H9 (cell line): ENCODE results near the gene FLT3. TPM values are rescaled to one million over a fixed set of nuclear protein-coding genes. Genes with fewer than 3 reads are reported as not detected.

Source experiments
- DNase-seq: peaks from one replicate; pipeline ENCODE4 v3.0.0-alpha.2; 2017
- H2AFZ ChIP-seq: one replicate; pipeline ENCODE4 v1.6.1; 2013; ENCODE audit warnings: mild to moderate bottlenecking, low read length, control low read depth, moderate library complexity
- H2AK5ac ChIP-seq: 2 replicates; pipeline ENCODE4 v1.6.1; 2013; ENCODE audit warnings: low read length, control low read depth, mixed read lengths; ENCODE audit not compliant: insufficient read length
- H2BK120ac ChIP-seq: one replicate; pipeline ENCODE4 v1.6.1; 2013; ENCODE audit warnings: low read depth, mild to moderate bottlenecking, low read length, control low read depth, inconsistent platforms; ENCODE audit not compliant: poor library complexity, severe bottlenecking
- H2BK12ac ChIP-seq: 2 replicates; pipeline ENCODE4 v1.6.1; 2013; ENCODE audit warnings: low read length, control low read depth, mixed read lengths, low read depth; ENCODE audit not compliant: insufficient read length
- H2BK15ac ChIP-seq: 2 replicates; pipeline ENCODE4 v1.6.1; 2013; ENCODE audit warnings: low read depth, low read length, control low read depth
- H2BK20ac ChIP-seq: one replicate; pipeline ENCODE4 v1.6.1; 2013; ENCODE audit warnings: low read depth, mild to moderate bottlenecking, low read length, control low read depth, inconsistent platforms; ENCODE audit not compliant: poor library complexity, severe bottlenecking
- H2BK5ac ChIP-seq: 2 replicates; pipeline ENCODE4 v1.6.1; 2013; ENCODE audit warnings: low read length, control low read depth, mixed read lengths; ENCODE audit not compliant: insufficient read length
- H3K14ac ChIP-seq: 2 replicates; pipeline ENCODE4 v1.6.1; 2013; ENCODE audit warnings: low read length, control low read depth; ENCODE audit not compliant: insufficient read depth
- H3K18ac ChIP-seq: 2 replicates; pipeline ENCODE4 v1.6.1; 2013; ENCODE audit warnings: low read depth, mild to moderate bottlenecking, mixed read lengths, low read length, control low read depth; ENCODE audit not compliant: insufficient read length
- H3K23ac ChIP-seq: 2 replicates; pipeline ENCODE4 v1.6.1; 2013; ENCODE audit warnings: low read length, control low read depth, mixed read lengths, low read depth; ENCODE audit not compliant: insufficient read length
- H3K23me2 ChIP-seq: 2 replicates; pipeline ENCODE4 v1.6.1; 2013; ENCODE audit warnings: low read depth, mild to moderate bottlenecking, mixed read lengths, low read length, control low read depth; ENCODE audit not compliant: insufficient read length, poor library complexity, severe bottlenecking
- H3K27ac ChIP-seq: 2 replicates; pipeline ENCODE4 v1.5.1; 2013; ENCODE audit warnings: low read length, control low read depth, mixed read lengths, low read depth; ENCODE audit not compliant: insufficient read length
- H3K27me3 ChIP-seq: 2 replicates; pipeline ENCODE4 v1.6.1; 2013; ENCODE audit warnings: low read length, control low read depth, inconsistent platforms; ENCODE audit not compliant: insufficient read depth
- H3K4ac ChIP-seq: 2 replicates; pipeline ENCODE4 v1.6.1; 2013; ENCODE audit warnings: low read depth, mild to moderate bottlenecking, control low read depth, inconsistent platforms, low read length, moderate library complexity
- H3K4me1 ChIP-seq: 2 replicates; pipeline ENCODE4 v1.6.1; 2013; ENCODE audit warnings: low read length, control low read depth, inconsistent platforms; ENCODE audit not compliant: insufficient read depth
- H3K4me2 ChIP-seq: 2 replicates; pipeline ENCODE4 v1.6.1; 2013; ENCODE audit warnings: low read length, control low read depth, mixed read lengths; ENCODE audit not compliant: insufficient read length, insufficient read depth
- H3K56ac ChIP-seq: 2 replicates; pipeline ENCODE4 v1.6.1; 2013; ENCODE audit warnings: low read depth, mild to moderate bottlenecking, mixed read lengths, low read length, control low read depth; ENCODE audit not compliant: insufficient read length
- H3K79me1 ChIP-seq: 2 replicates; pipeline ENCODE4 v1.6.1; 2013; ENCODE audit warnings: low read depth, mild to moderate bottlenecking, moderate library complexity, low read length, control low read depth, inconsistent platforms; ENCODE audit not compliant: insufficient read depth, poor library complexity, severe bottlenecking
- H3K79me2 ChIP-seq: 2 replicates; pipeline ENCODE4 v1.6.1; 2013; ENCODE audit warnings: low read length, control low read depth, inconsistent platforms; ENCODE audit not compliant: insufficient read depth
- H3K9ac ChIP-seq: 2 replicates; pipeline ENCODE4 v1.6.1; 2013; ENCODE audit warnings: low read length, control low read depth, mixed read lengths; ENCODE audit not compliant: insufficient read length; ENCODE audit errors: extremely low read depth
- H3K9me3 ChIP-seq: one replicate; pipeline ENCODE4 v1.6.1; 2013; ENCODE audit warnings: low read depth, low read length, inconsistent platforms; ENCODE audit not compliant: control insufficient read depth
- H3T11ph ChIP-seq: one replicate; pipeline ENCODE4 v1.6.1; 2013; ENCODE audit warnings: mild to moderate bottlenecking, low read length, control low read depth, inconsistent platforms
- H4K20me1 ChIP-seq: one replicate; pipeline ENCODE4 v1.6.1; 2013; ENCODE audit not compliant: control insufficient read depth, insufficient read length, insufficient read depth
- H4K5ac ChIP-seq: 2 replicates; pipeline ENCODE4 v1.6.1; 2013; ENCODE audit warnings: low read depth, mild to moderate bottlenecking, mixed read lengths, low read length, control low read depth; ENCODE audit not compliant: insufficient read length
- H4K8ac ChIP-seq: replicated peaks from 2 replicates; pipeline ENCODE4 v1.6.1; 2013; ENCODE audit warnings: low read length, control low read depth, mixed read lengths, low read depth; ENCODE audit not compliant: insufficient read length
- H4K91ac ChIP-seq: 2 replicates; pipeline ENCODE4 v1.6.1; 2013; ENCODE audit warnings: low read depth, mild to moderate bottlenecking, moderate library complexity, mixed read lengths, low read length, control low read depth; ENCODE audit not compliant: insufficient read length
- H3K27ac Mint-ChIP-seq, 3 experiments: 2 replicates in 2 of 3; 3 replicates in 1 of 3; pipeline ENCODE4 v1.8.0; 2020 to 2021; ENCODE audit warnings: mixed read lengths in 3 of 3, mild to moderate bottlenecking in 1 of 3, moderate library complexity in 1 of 3
- H3K27me3 Mint-ChIP-seq: 2 replicates; pipeline ENCODE4 v1.8.0; 2021; ENCODE audit warnings: low read depth, mild to moderate bottlenecking, moderate library complexity, mixed read lengths
- H3K36me3 Mint-ChIP-seq, 3 experiments: 2 replicates in 2 of 3; 3 replicates in 1 of 3; pipeline ENCODE4 v1.8.0; 2020 to 2021; ENCODE audit warnings: low read depth in 3 of 3, mixed read lengths in 3 of 3; ENCODE audit not compliant: insufficient read depth in 1 of 3
- H3K4me1 Mint-ChIP-seq, 2 experiments: 2 replicates each; pipeline ENCODE4 v1.8.0; 2020; ENCODE audit warnings: mixed read lengths in 2 of 2
- H3K4me3 Mint-ChIP-seq, 2 experiments: 2 replicates in 1 of 2; 3 replicates in 1 of 2; pipeline ENCODE4 v1.8.0; 2020 to 2021; ENCODE audit warnings: mild to moderate bottlenecking in 2 of 2, mixed read lengths in 2 of 2, moderate library complexity in 1 of 2
- H3K9me3 Mint-ChIP-seq, 2 experiments: 2 replicates in 1 of 2; 3 replicates in 1 of 2; pipeline ENCODE4 v1.8.0; 2020; ENCODE audit warnings: mild to moderate bottlenecking in 2 of 2, mixed read lengths in 2 of 2, moderate library complexity in 1 of 2
- CTCF ChIP-seq: fragments of 200-600 bp; sonication (generic); conservative IDR thresholded peaks from 3 replicates; pipeline ENCODE4 v1.8.0; 2021; ENCODE audit warnings: antibody characterized with exemption, mild to moderate bottlenecking
- WGBS: extraction: QIAGEN DNeasy Blood & Tissue Kit; methylation state at CpG from one replicate; pipeline ENCODE4 v1.1.7; 2013; ENCODE audit warnings: missing lambda C conversion rate, low lambda C conversion rate, mixed read lengths; ENCODE audit not compliant: insufficient read length; ENCODE audit errors: extremely low coverage; 5-methylcytosine and 5-hydroxymethylcytosine counted together
- total RNA-seq: library from RNA; stranded (reverse); gene quantifications from 2 replicates; pipeline ENCODE4 v1.2.1, GENCODE V29; 2021

FLT3 gene
- total RNA-seq, 1 experiment from 2014 or later = 0.44 TPM

- Histone ChIP-seq H2BK5ac (no peak overlapping the region), H3K79me1 (no peaks in the 10 kb centered on the region), H3K23ac (no peak overlapping the region), H3K4me1 (no peaks in the 10 kb centered on the region), H3K9me3 (no peaks in the 10 kb centered on the region), H2AFZ (no peak overlapping the region), H2BK20ac (no peak overlapping the region), H2AK5ac (no peak overlapping the region), H4K8ac (no peak overlapping the region), H4K91ac (no peak overlapping the region), H3K27ac (no peak overlapping the region), H4K20me1 (peaks cover 2% of the 10 kb centered on the region), H3K18ac (no peak overlapping the region), H3K9ac (no peak overlapping the region), H3K23me2 (no peaks in the 10 kb centered on the region), H3K27me3 (peaks cover 78% of the 10 kb centered on the region), H2BK120ac (no peak overlapping the region), H4K5ac (no peak overlapping the region), H3K4ac (no peak overlapping the region), H3K56ac (no peak overlapping the region), H3K79me2 (no peaks in the 10 kb centered on the region), H3K4me2 (no peak overlapping the region), H2BK15ac (no peak overlapping the region), H2BK12ac (no peak overlapping the region), H3K14ac (no peak overlapping the region), H3T11ph (no peak overlapping the region)
- no CpG with 5 or more reads among the region's 11 CpGs for WGBS
- Mint-ChIP-seq H3K9me3 (peaks cover 0 to 10% of the 10 kb centered on the region in 2 experiments; a peak in 1 of 5 replicates), H3K36me3 (peaks cover 0 to 2% (median 0%) of the 10 kb centered on the region in 3 experiments; a peak in 2 of 7 replicates), H3K4me3 (peak overlapping the region in 1 of 2 experiments; percentile 62; a peak in 1 of 5 replicates), H3K27ac (no peak overlapping the region), H3K27me3 (peaks cover 100% of the 10 kb centered on the region), H3K4me1 (peaks cover 10 to 22% of the 10 kb centered on the region in 2 experiments)
- no peak for DNase-seq
- no peak for TF ChIP-seq CTCF
These were observed 119.2 kb downstream of the FLT3 start for GRCh38 chr13:27981006-27981708.
